Middle frontal gyrus (tissue), 1 donor: ENCODE results near the gene HOXC13.

Experiments
- DNase-seq: peaks from one replicate; pipeline ENCODE4 v3.0.0-alpha.2; 2015; ENCODE audit warnings: low spot score; ENCODE audit errors: extremely low spot score

Gene HOXC13

GRCh38 chr12:53981634-53982565 lies 43.3 kb downstream of the HOXC13 start:
- DNase-seq, result no peak

GRCh38 chr12:53982648-53983567 lies 44.3 kb downstream of the HOXC13 start:
- no peak for DNase-seq

- DNase-seq, result no peak
These were observed 44.9 kb downstream of the HOXC13 start for GRCh38 chr12:53983568-53983949.

GRCh38 chr12:53983950-53984572 lies 45.4 kb downstream of the HOXC13 start:
- DNase-seq, result no peak

GRCh38 chr12:53984901-53985691 lies 46.5 kb downstream of the HOXC13 start, which contains the start of gene HOXC10:
Gene HOXC10, plus strand, starts transcription at chr12:53985146. Its CDS starts 114 bp downstream, at chr12:53985260.
- no peak for DNase-seq

GRCh38 chr12:53985692-53985993 lies 47.0 kb downstream of the HOXC13 start:
- DNase-seq, result no peak

DNA sequence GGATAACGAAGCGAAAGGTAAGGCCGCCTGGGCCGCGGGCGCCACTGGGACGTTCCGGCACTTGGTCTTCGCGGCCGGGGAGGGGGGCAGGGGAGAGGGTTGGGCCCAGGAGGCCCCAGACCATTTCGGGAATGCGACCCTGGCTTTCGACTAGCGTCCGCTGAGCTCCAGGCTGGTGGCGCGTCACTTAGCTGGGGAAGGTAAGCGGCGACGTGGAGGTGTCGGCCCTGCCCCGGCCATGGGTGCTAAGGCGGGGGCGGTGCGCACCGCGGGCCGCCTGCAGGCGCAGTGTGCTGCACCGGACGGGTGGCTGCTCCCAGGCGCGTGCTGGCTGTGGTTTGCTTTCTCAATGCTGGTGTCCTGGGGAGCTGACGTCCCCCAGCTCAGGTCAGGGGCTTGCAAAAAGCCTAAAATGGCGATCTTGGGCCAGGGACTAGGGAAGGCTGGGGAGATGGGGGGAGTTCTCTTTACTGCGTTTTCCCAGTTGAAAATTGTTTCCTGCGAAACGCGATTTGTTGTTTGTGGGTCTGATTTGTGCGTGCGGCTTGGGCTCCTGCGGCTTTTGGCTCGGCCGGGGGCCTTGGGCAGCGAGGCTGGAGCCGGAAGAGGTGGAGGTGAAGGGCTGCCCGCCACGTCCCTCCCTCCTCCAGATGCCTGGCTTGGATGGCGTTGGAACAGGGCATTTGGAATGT lies 47.5 kb downstream of the HOXC13 start:
- DNase-seq, result no peak

GRCh38 chr12:53986686-53987483 lies 48.3 kb downstream of the HOXC13 start:
- no peak for DNase-seq

DNA sequence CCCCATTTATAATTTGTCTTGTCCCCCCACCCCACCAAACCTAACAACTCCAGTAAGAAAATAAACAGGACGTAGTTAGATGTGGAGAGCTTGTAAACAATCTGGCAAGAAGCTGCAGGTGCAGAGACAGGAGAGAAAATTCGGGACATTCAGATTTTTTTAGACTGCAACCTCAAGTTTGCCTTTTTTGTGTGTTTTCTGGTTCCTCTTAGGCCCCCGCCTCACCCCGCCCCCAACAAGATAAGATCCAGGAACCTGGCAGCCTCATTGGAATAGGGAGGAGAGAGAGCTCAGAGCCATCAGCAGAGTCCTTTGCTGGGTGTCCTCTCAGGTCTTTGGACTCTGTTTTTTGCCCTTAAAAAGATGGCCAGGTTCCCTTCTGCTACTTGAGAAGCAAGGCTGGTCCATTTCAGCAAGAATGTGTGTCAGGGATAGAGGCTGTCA lies 49.2 kb downstream of the HOXC13 start:
- no peak for DNase-seq

GRCh38 chr12:53988541-53989226 lies 50.1 kb downstream of the HOXC13 start:
- no peak for DNase-seq

- peak; percentile 5 for DNase-seq
These were observed 50.8 kb downstream of the HOXC13 start for GRCh38 chr12:53989227-53990113.

DNA sequence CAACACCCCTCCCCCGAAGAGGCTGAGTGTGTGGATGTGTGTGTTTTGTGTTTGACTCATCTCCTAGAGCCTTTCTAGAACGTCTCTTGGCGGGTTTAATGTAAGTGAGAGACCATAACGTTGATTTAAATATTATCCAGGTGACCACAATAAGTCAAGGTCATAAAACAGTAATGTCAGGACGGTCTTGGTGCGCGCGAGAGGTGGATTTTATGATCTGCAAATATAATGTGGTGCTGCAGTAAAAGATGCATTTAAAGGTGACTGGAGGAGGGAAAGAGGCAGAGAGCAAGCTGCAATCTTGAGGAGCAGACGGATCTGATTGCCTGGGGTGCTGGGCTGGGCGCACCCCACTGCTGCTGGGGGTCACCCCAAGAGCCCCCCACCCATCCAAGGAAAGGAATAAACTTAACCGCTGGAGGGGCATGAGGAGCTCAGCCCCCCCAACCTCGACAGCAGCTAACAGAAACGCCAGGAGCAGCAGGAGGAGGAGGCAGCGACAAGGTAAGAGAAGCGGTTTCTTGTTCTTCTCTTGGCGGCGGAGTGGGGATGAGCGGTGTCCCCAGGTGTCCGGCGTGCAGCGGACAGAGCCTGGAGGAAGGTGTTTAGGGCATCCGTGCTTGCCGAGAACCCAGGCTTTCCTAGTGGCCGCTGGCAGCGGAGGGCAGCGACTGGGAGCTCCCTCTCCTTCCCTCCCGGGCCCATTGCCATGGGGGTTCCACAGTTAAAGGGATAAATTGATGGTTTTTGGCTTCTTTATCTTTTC lies 51.9 kb downstream of the HOXC13 start:
- no peak for DNase-seq

GRCh38 chr12:53991077-53991460 lies 52.4 kb downstream of the HOXC13 start:
- DNase-seq, result no peak

GRCh38 chr12:53992377-53992889 lies 53.8 kb downstream of the HOXC13 start:
- DNase-seq, result no peak

- DNase-seq, result no peak
These were observed 54.8 kb downstream of the HOXC13 start for GRCh38 chr12:53993162-53994008.

DNA sequence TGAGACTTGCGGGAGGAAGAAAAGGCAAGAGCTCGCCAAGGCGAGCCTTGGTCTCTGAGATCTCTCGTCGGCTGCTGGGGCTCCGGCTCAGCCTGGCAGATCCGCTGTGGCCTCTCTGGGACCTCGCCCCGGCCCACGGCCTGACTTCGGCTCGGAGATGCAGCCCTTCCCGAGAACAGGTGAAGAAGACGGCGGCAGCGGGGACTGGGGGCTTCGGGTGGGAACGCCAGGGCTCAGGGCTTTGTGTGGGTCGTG lies 55.3 kb downstream of the HOXC13 start:
- DNase-seq, result no peak
